HG02840 (cell line): ENCODE measurements around the gene OR2A7.
"Not testable (repeated sequence)": the region's sequence is repeated elsewhere in the genome, so short reads cannot be mapped to it uniquely, and the experiment has no call there.

ENCODE experiments used
- ATAC-seq: cut with Tn5 transposase; IDR thresholded peaks from one replicate; pipeline ENCODE4 v1.9.1; 2021; ENCODE audit warnings: mild to moderate bottlenecking, moderate library complexity, moderate number of reproducible peaks; ENCODE audit not compliant: unreplicated experiment, low FRiP score

Gene OR2A7

GRCh38 chr7:144255471-144255897 is 9.1 kb downstream of the OR2A7 start:
- ATAC-seq: no peak

- ATAC-seq: not testable (repeated sequence)
Measured at GRCh38 chr7:144252307-144252706, 12.3 kb downstream of the OR2A7 start.

- not testable (repeated sequence) for ATAC-seq
Measured at GRCh38 chr7:144247674-144248330, 16.8 kb downstream of the OR2A7 start.

GRCh38 chr7:144246967-144247366 is 17.6 kb downstream of the OR2A7 start:
- ATAC-seq: not testable (repeated sequence)

DNA sequence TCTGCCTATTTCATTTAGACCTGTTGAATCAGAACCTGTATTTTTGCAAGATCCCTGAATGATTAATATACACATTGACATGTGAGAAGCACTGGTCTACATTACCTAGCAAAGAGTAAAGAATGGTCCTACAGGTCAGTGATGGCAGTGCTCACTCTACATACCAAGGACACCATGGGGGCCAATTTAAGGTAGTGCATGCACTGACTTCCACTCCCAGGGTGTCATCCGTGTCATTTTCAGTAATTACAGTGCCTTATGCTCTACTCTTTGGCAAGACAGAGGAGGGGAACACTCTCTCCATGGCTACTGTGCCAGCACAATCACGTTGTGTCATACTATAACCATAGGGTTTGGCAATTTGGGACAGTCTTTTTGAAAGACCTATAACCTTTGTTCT is 19.2 kb downstream of the OR2A7 start:
- not testable (repeated sequence) for ATAC-seq

DNA sequence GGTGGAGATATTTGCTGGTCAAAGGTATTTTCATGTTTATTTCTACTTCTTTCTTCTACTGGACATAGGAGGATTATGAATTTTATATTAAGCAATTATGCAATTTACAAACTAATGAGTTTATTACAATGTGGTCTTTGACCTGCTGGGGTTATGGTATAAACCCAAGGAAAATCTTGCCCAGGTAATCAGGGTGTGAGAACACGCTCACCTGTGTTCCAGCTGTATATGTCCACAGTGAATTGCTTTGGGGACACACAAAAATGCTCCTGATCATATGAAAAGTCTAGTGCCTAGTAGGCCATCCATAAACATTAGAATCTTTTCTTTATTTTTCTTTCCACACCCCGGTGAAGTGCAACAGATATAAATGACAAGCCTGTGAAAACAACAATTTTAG is 25.2 kb downstream of the OR2A7 start, which contains the start of gene OR2A42:
OR2A42 (minus strand) TSS at position 241 of the 400 bp plus-strand sequence. CDS start 6,762 bp downstream, outside the sequence.
- not testable (repeated sequence) for ATAC-seq

DNA sequence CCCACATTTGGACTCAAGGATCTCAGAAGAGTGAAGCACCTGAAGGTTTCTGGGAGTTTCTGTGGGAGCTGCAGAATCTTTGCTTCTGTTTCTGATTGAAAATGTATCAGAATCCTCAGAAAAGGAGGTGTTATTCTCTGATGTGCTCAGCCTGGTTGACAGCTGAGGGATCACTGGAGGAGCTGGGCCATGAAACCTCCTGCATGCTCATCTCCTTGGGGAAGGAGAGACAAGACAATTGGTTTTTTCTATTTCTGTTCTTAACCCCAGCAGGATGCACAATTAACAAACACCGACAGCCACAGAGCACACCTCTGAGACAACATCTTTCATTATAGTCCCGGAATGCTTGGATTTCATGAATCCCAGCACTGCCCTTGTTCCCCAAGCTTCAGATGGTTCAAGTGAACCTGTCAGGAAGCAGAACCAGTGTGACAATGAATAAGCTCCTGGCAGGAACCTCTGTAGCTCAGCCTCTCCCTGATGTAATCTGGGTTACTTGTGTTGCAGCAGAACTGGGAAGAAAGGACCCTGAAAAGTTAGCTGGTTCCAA is 26.0 kb downstream of the OR2A7 start:
- ATAC-seq: not testable (repeated sequence)

DNA sequence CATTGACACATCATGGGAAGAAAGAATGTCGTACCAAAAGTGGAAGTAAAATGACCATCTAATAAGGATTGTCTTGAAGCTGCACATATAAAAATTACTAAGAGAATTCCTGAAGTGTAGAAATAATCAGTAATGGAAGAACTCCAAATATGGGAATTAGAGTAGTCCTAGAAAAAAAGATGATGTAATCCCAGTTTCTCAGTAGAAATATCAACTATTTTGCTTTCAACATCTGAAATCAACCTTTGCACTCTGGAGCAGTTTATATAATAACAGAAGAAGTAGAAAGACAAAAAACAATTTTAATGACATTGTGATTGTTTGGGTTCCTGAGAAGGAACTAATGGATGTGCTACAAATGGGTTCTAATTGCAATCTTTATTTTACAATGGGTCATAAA is 31.6 kb downstream of the OR2A7 start:
- ATAC-seq: not testable (repeated sequence)

GRCh38 chr7:144231027-144231426 is 33.6 kb downstream of the OR2A7 start:
- ATAC-seq: not testable (repeated sequence)

DNA sequence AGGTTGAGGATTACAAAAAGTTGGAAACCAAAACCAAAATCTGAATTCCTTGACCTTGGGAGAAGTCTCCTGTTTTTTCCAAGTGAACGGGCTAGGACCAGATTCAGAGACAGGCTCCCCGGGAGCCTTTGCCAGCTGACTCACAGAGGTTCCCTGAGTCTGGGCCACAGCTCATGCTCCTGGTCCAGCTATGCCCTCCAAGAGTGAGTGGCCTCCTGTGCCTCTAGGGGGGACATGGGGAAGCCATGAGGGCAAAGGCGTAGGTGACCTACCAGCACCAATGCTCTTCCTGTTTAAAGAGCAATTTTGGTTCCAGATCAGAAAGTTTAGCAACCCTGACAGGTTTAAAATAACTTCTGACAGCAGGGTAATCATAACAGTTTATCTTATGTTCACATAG is 35.8 kb downstream of the OR2A7 start:
- not testable (repeated sequence) for ATAC-seq

DNA sequence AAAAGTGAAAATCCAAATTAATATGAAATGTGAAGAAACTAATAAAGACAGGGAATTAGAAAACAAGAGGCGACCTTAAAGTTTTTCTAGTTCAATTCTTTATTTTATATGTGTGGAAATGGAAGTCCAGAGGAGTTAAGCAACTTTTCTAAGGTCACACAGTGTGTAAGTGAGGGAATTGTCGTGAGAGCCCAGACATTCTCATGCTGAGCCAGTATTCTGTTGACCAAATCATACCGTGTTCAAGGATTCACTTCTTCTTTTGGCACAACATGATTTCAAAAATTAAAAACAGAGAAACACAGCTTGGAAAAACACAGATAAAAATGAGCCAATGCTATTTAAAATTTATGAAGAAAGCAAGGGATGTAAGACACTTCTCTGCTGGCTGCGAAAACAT is 37.7 kb downstream of the OR2A7 start:
- ATAC-seq: not testable (repeated sequence)

DNA sequence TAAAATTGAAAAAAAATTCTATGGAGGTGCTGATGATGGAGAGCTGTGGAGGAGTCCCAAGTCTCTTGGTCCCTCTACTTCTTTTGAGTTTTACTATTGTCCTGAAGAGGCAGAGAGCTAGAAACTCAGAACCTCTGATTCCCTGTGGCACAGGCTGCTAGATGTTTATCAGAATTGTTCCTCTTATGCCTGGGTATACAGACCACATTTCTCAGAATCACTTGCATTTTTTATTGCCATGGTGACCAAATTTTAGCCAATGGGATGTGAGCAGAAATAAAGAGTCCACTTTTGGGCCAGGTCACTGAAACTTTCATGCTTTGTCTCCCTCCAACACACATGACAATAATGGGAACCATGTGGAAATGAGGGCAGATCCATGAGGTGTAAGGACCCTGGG is 40.9 kb downstream of the OR2A7 start:
- ATAC-seq: not testable (repeated sequence)

DNA sequence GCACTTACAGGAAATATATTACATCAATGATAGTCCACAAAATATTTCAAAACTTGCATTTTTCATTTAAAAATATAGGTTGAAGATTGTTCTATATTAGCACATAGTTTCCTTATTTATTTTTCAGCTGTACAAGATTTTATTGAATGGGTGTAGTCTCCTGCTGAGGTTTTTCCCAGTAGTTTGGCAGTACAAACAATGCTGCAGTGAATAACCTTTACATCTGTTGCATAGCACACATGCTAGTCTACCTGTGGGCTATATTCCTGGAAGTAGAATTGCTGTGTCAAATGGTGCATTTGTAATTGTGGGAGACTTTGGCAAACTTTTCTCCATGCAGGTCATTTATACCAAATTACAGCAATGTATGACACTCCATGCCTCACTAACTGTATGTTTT is 44.1 kb downstream of the OR2A7 start:
- ATAC-seq: not testable (repeated sequence)

- not testable (repeated sequence) for ATAC-seq
Measured at GRCh38 chr7:144219149-144219548, 45.4 kb downstream of the OR2A7 start.

DNA sequence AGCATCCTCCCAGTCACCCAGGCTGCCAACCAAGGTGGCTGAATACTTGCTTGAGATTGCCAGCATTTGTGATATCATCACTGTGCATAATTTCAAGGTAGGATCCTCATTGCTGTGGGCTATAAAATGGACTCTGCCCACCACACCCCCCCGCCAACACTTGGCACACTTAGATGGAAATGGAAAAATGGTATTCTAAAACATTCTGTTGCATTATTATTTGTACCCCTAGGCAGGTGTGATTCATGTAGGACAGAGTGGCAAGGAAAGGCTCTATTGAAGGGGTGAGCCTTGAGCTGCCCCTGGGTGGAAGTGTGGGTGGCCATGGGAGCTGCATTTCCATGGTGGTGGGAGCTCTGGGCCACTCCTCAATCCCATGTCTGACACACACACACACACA is 46.0 kb downstream of the OR2A7 start:
- ATAC-seq: not testable (repeated sequence)

- ATAC-seq: not testable (repeated sequence)
Measured at GRCh38 chr7:144217200-144217599, 47.4 kb downstream of the OR2A7 start.
